PC-9 (cell line): ENCODE measurements around the gene PRDM7. TPM values are rescaled to one million over a fixed set of nuclear protein-coding genes. Genes with fewer than 3 reads are reported as not detected.

Experiments used
- BruUV-seq: library from RNA; stranded (reverse); fragments of 400-500 nt; replicated peaks from 2 replicates; lab custom pipeline; 2021; lab: Mats Ljungman, UMichigan
- CTCF ChIA-PET: fragments of 300-600 bp; sonication (Branson Sonifier 250); formaldehyde crosslinking; loops from one replicate; lab custom pipeline; 2022; ENCODE audit warnings: antibody characterized with exemption; lab: Charles Lee
- POLR2A ChIA-PET: fragments of 300-600 bp; sonication (Branson Sonifier 250); formaldehyde crosslinking; loops from one replicate; lab custom pipeline; 2022; ENCODE audit warnings: antibody characterized with exemption; ENCODE audit not compliant: unreplicated experiment; lab: Charles Lee
- DNase-seq, 2 experiments: peaks; one replicate each; pipeline versions ENCODE4 v3.0.0 to v3.0.0-alpha.2; 2015 to 2022; ENCODE audit warnings: mixed read lengths in 1 of 2
- H2AFZ ChIP-seq: fragments of 200-600 bp; sonication (generic); 2 replicates; pipeline ENCODE4 v1.8.1; 2017; ENCODE audit warnings: antibody characterized with exemption
- H3F3A ChIP-seq: fragments of 200-600 bp; sonication (generic); 2 replicates; pipeline ENCODE4 v1.8.1; 2017; ENCODE audit warnings: antibody characterized with exemption, mild to moderate bottlenecking, low read depth; ENCODE audit not compliant: insufficient read depth
- H3K27ac ChIP-seq: fragments of 200-600 bp; sonication (generic); 2 replicates; pipeline ENCODE4 v1.6.1; 2016; ENCODE audit warnings: mixed run types
- H3K27me3 ChIP-seq: fragments of 200-600 bp; sonication (generic); 2 replicates; pipeline ENCODE4 v1.6.1; 2016; ENCODE audit warnings: low read depth, mixed run types; ENCODE audit not compliant: insufficient read depth
- H3K36me3 ChIP-seq: fragments of 200-600 bp; sonication (generic); 2 replicates; pipeline ENCODE4 v1.6.1; 2016; ENCODE audit warnings: low read depth, mixed run types
- H3K4me1 ChIP-seq: fragments of 200-600 bp; sonication (generic); replicated peaks from 2 replicates; pipeline ENCODE4 v1.6.1; 2016; ENCODE audit warnings: mixed run types; ENCODE audit not compliant: insufficient read depth
- H3K4me2 ChIP-seq: fragments of 200-600 bp; sonication (generic); 2 replicates; pipeline ENCODE4 v1.6.1; 2017; ENCODE audit warnings: mixed run types
- H3K4me3 ChIP-seq: fragments of 200-600 bp; sonication (generic); 2 replicates; pipeline ENCODE4 v1.6.1; 2016; ENCODE audit warnings: mixed run types
- H3K79me2 ChIP-seq: fragments of 200-600 bp; sonication (generic); 2 replicates; pipeline ENCODE4 v1.6.1; 2017; ENCODE audit warnings: low read depth, mixed run types
- H3K9me2 ChIP-seq: fragments of 200-600 bp; sonication (generic); 2 replicates; pipeline ENCODE4 v1.8.1; 2017; ENCODE audit warnings: mild to moderate bottlenecking; ENCODE audit not compliant: insufficient read depth
- H3K9me3 ChIP-seq: fragments of 200-600 bp; sonication (generic); 2 replicates; pipeline ENCODE4 v1.8.1; 2016; ENCODE audit warnings: low read depth; ENCODE audit not compliant: insufficient read depth
- H4K20me1 ChIP-seq: fragments of 200-600 bp; sonication (generic); 2 replicates; pipeline ENCODE4 v1.8.1; 2017; ENCODE audit not compliant: insufficient read depth
- EZH2 ChIP-seq: fragments of 200-600 bp; sonication (generic); IDR thresholded peaks from 2 replicates; pipeline ENCODE4 v1.8.0; 2017; ENCODE audit warnings: antibody characterized with exemption, low read depth
- intact Hi-C: fragments of 100-400 bp; cut with micrococcal nuclease; formaldehyde crosslinking; loops from one replicate; pipeline ENCODE4 v1.10.0; 2022; ENCODE audit not compliant: unreplicated experiment
- total RNA-seq: library from RNA; stranded (reverse); gene quantifications from 2 replicates; pipeline ENCODE4 v1.2.3, GENCODE V29; 2021
- TF ChIP-seq, protein P1 (sequence below): fragments of 200-600 bp; sonication (generic); conservative IDR thresholded peaks from 2 replicates; pipeline ENCODE4 v1.6.1; 2017; ENCODE audit warnings: mixed run types, antibody characterized with exemption, mild to moderate bottlenecking, moderate library complexity

PRDM7 gene
- total RNA-seq, 1 experiment from 2014 or later: not detected

DNA sequence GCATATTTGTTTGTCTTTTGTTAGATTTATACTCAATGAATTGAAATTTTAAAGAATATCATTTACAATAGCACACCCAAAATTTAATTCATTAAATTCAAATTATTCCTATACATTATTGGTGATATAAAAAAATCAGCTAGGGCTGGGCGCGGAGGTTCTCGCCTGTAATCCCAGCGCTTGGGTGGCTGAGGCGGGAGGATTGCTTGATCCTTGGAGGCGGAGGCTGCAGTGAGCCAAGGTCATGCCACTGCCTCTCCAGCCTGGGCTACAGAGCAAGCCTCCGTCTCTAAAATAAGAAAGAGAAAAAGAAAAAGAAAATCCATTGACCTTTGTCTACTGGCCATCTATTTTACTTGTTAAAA, 4.5 kb upstream of the PRDM7 start:
- TF ChIP-seq, protein P1, sequence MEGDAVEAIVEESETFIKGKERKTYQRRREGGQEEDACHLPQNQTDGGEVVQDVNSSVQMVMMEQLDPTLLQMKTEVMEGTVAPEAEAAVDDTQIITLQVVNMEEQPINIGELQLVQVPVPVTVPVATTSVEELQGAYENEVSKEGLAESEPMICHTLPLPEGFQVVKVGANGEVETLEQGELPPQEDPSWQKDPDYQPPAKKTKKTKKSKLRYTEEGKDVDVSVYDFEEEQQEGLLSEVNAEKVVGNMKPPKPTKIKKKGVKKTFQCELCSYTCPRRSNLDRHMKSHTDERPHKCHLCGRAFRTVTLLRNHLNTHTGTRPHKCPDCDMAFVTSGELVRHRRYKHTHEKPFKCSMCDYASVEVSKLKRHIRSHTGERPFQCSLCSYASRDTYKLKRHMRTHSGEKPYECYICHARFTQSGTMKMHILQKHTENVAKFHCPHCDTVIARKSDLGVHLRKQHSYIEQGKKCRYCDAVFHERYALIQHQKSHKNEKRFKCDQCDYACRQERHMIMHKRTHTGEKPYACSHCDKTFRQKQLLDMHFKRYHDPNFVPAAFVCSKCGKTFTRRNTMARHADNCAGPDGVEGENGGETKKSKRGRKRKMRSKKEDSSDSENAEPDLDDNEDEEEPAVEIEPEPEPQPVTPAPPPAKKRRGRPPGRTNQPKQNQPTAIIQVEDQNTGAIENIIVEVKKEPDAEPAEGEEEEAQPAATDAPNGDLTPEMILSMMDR: no peak
- no peak for TF ChIP-seq EZH2
- DNase-seq: no peak
- Histone ChIP-seq H4K20me1 (no peaks in the 10 kb centered on the region), H3K36me3 (no peaks in the 10 kb centered on the region), H3K9me3 (no peaks in the 10 kb centered on the region), H3K9me2 (no peaks in the 10 kb centered on the region), H3K4me2 (peak overlapping the region; percentile 94; the same call in 1 of the 2 replicates), H2AFZ (0 out of 2 replicates have a peak overlapping the region, but pooled peaks have one; percentile 84), H3K27me3 (no peaks in the 10 kb centered on the region), H3K27ac (no peak overlapping the region), H3K79me2 (no peaks in the 10 kb centered on the region), H3K4me1 (peaks cover 8% of the 10 kb centered on the region), H3K4me3 (peak overlapping the region; percentile 86; the same call in 1 of the 2 replicates), H3F3A (no peaks in the 10 kb centered on the region; the same call in 1 of the 2 replicates)
- intact Hi-C loops: loop anchor here (2.0 kb wide), 1 partner anchor 61 kb away; no protein-coding TSS in a partner anchor
- no TSS peak for BruUV-seq
- ChIA-PET CTCF (interaction anchor here (1.3 kb wide), 1 partner anchor 31 kb away, joined by 3 read pairs; no protein-coding TSS in a partner anchor), POLR2A (interaction anchor here (0.6 kb wide), 1 partner anchor 841 kb away, joined by 8 read pairs; no protein-coding TSS in a partner anchor)

DNA sequence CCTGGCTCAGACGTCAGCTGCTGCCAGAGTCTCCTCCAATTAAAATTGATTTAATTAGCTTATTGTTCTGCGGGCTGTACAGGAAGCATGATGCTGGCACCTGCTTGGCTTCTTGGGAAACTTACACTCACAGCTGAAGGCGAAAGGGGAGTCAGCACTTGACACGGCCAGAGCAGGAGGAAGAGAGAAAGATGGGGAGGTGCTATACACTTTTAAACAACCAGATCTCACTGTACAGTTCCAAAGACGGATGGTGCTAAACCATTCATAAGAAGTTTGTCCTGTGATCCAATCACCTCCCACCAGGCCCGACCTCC, 1.4 kb upstream of the PRDM7 start:
- no peaks in the 10 kb centered on the region for H4K20me1 ChIP-seq
- intact Hi-C loops: no loop called here
- POLR2A ChIA-PET: no interaction called here
- no peak overlapping the region for H2AFZ ChIP-seq
- no peak overlapping the region for H3K4me2 ChIP-seq
- BruUV-seq: no TSS peak
- 0 out of 2 replicates have a peak, but pooled peaks cover 5% of the 10 kb centered on the region for H3K27me3 ChIP-seq
- H3F3A ChIP-seq: no peaks in the 10 kb centered on the region; the same call in 1 of the 2 replicates
- CTCF ChIA-PET: no interaction called here
- H3K4me3 ChIP-seq: no peak overlapping the region
- H3K4me1 ChIP-seq: peaks cover 8% of the 10 kb centered on the region
- no peaks in the 10 kb centered on the region for H3K79me2 ChIP-seq
- H3K27ac ChIP-seq: no peak overlapping the region
- TF ChIP-seq, protein P1: no peak
- no peak for TF ChIP-seq EZH2
- H3K36me3 ChIP-seq: no peaks in the 10 kb centered on the region
- H3K9me2 ChIP-seq: no peaks in the 10 kb centered on the region
- no peaks in the 10 kb centered on the region for H3K9me3 ChIP-seq
- no peak for DNase-seq

DNA sequence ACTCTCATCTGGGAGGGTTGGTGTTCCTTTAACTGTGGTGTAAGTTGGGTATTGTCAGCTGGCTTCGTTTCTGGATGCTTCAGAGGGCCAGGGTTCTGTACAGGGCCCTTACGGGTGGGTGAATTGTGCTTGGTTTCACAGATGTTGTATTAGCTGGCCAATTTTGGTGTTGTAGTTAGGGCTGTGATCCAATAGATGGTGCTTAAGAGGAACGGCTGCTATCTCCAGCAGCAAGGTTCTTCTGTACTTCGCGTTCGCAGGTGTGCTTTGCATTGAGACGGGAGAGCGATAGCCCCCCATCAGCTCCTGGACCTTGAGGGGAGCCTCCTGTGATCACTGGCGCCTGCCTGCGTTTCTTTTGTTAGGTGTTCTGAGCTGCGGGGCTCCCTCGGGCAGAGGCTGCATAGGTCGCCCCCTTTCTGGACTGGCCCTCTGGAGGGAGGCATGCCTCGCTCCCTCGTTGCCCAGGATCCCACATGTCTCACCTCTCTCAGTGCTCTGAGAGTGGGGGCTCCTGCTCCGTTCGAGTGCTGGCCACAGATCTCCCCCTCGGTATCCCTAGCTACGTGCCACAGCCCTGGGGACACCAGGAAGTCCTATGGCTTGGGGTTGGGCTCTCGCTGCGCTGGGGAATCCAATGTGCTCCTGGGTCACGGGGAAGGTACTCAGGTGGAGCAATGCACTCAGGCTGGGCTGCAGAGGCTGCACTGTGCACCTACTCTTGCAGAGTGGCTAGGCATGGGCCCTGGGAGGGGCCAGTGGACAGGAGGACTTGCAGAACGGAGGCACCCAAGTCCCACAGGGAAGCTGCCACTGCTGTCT, 837 bp upstream of the PRDM7 start:
- H3K9me3 ChIP-seq: no peaks in the 10 kb centered on the region
- ChIA-PET POLR2A (no interaction called here), CTCF (no interaction called here)
- H4K20me1 ChIP-seq: no peaks in the 10 kb centered on the region
- no peak overlapping the region for H3K27ac ChIP-seq
- no peaks in the 10 kb centered on the region for H3K9me2 ChIP-seq
- peak in 1 of 2 experiments; percentile 17 for DNase-seq
- H2AFZ ChIP-seq: peak overlapping the region; percentile 91
- TSS peak; percentile 94 for BruUV-seq
- intact Hi-C loops: no loop called here
- no peaks in the 10 kb centered on the region for H3K36me3 ChIP-seq
- peaks cover 8% of the 10 kb centered on the region for H3K4me1 ChIP-seq
- H3K27me3 ChIP-seq: 0 out of 2 replicates have a peak, but pooled peaks cover 5% of the 10 kb centered on the region
- H3K4me3 ChIP-seq: peak overlapping the region; percentile 60
- H3F3A ChIP-seq: peaks cover under 1% of the 10 kb centered on the region
- TF ChIP-seq, protein P1: no peak; the same call in 1 of the 2 replicates
- no peak for TF ChIP-seq EZH2
- H3K79me2 ChIP-seq: no peaks in the 10 kb centered on the region
- peak overlapping the region; percentile 94 for H3K4me2 ChIP-seq
